WI38 (cell line): ENCODE results near the gene PRAME.
"Not testable (repeated sequence)": the region's sequence is repeated elsewhere in the genome, so short reads cannot be mapped to it uniquely, and the experiment has no call there.

Source experiments
- H3K4me3 ChIP-seq: 2 replicates; pipeline ENCODE4 v1.5.1; 2011; ENCODE audit warnings: low read depth, mild to moderate bottlenecking, control low read depth, low read length
- CTCF ChIP-seq: IDR thresholded peaks from 2 replicates; pipeline ENCODE4 v1.5.1; 2012; ENCODE audit warnings: low read depth, mild to moderate bottlenecking, control low read depth, low read length

The PRAME gene

GRCh38 chr22:22588485-22589164, 29.6 kb upstream of the PRAME start:
- no peak overlapping the region for H3K4me3 ChIP-seq
- TF ChIP-seq CTCF: no peak

- no peak overlapping the region for H3K4me3 ChIP-seq
- TF ChIP-seq CTCF: no peak
Measured at GRCh38 chr22:22587577-22588188, 28.6 kb upstream of the PRAME start.

- TF ChIP-seq CTCF: no peak
- no peak overlapping the region for H3K4me3 ChIP-seq
Measured at GRCh38 chr22:22584722-22585121, 25.7 kb upstream of the PRAME start.

GRCh38 chr22:22583030-22583429, 24.0 kb upstream of the PRAME start:
- TF ChIP-seq CTCF: no peak
- no peak overlapping the region for H3K4me3 ChIP-seq

- H3K4me3 ChIP-seq: not testable (repeated sequence)
Measured at GRCh38 chr22:22581524-22581923, 22.5 kb upstream of the PRAME start.

- no peak for TF ChIP-seq CTCF
- H3K4me3 ChIP-seq: no peak overlapping the region
Measured at GRCh38 chr22:22579869-22580604, 21.0 kb upstream of the PRAME start.

GRCh38 chr22:22578702-22579424, 19.8 kb upstream of the PRAME start:
- no peak overlapping the region for H3K4me3 ChIP-seq
- TF ChIP-seq CTCF: no peak
